GM12892 (cell line): ENCODE results near the gene PPIE.

Source experiments
- DNase-seq: peaks from one replicate; pipeline ENCODE4 v3.0.0; 2011; ENCODE audit not compliant: insufficient read length
- FAIRE-seq: peaks from 2 replicates; lab custom pipeline; 2011; peaks lifted over from hg19 to GRCh38; lab: Jason Lieb, UNC
- POLR2A ChIP-seq: IDR thresholded peaks from 2 replicates; pipeline ENCODE4 v1.6.1; 2011; ENCODE audit warnings: low read depth, low read length, control low read depth
- POLR2AphosphoS5 ChIP-seq: IDR thresholded peaks from 2 replicates; pipeline ENCODE4 v1.6.1; 2011; ENCODE audit warnings: low read depth, low read length, control low read depth
- TAF1 ChIP-seq: IDR thresholded peaks from 2 replicates; pipeline ENCODE4 v1.6.1; 2011; ENCODE audit warnings: low read depth, mild to moderate bottlenecking, control low read depth, low read length, borderline replicate concordance

Gene PPIE

GRCh38 chr1:39812913-39813312 is 74.2 kb downstream of the PPIE start:
- FAIRE-seq: no peak
- TF ChIP-seq POLR2A: no peak
- no peak for TF ChIP-seq TAF1
- no peak for TF ChIP-seq POLR2AphosphoS5
- no peak for DNase-seq
